NCI-H128 (cell line): ENCODE results near the gene TRAPPC3.

ENCODE experiments used
- DNase-seq: peaks from one replicate; lab custom pipeline; 2025; ENCODE audit not compliant: unreplicated experiment; lab: John Stamatoyannopoulos, UW

TRAPPC3 gene

GRCh38 chr1:36126797-36127500 is 22.3 kb downstream of the TRAPPC3 start:
- DNase-seq, result no peak

- no peak for DNase-seq
Measured at GRCh38 chr1:36126005-36126716, 23.1 kb downstream of the TRAPPC3 start.

- DNase-seq, result no peak
Measured at GRCh38 chr1:36125129-36125991, 23.9 kb downstream of the TRAPPC3 start, which contains the start of gene COL8A2. COL8A2 (minus strand) TSS chr1:36125222; CDS start chr1:36100242, 24,980 bp downstream.

GRCh38 chr1:36124404-36125128 is 24.7 kb downstream of the TRAPPC3 start:
- DNase-seq, result no peak

- no peak for DNase-seq
Measured at GRCh38 chr1:36123356-36123755, 25.9 kb downstream of the TRAPPC3 start.

GRCh38 chr1:36122062-36123030 is 26.9 kb downstream of the TRAPPC3 start:
- no peak for DNase-seq

- DNase-seq, result no peak
Measured at GRCh38 chr1:36119456-36119855, 29.8 kb downstream of the TRAPPC3 start.

- DNase-seq, result no peak
Measured at GRCh38 chr1:36118447-36119204, 30.7 kb downstream of the TRAPPC3 start.

GRCh38 chr1:36116901-36117300 is 32.4 kb downstream of the TRAPPC3 start:
- no peak for DNase-seq

GRCh38 chr1:36115931-36116330 is 33.4 kb downstream of the TRAPPC3 start:
- DNase-seq, result no peak

- DNase-seq, result no peak
Measured at GRCh38 chr1:36115200-36115669, 34.1 kb downstream of the TRAPPC3 start.

GRCh38 chr1:36114371-36114770 is 34.9 kb downstream of the TRAPPC3 start:
- no peak for DNase-seq

- DNase-seq, result no peak
Measured at GRCh38 chr1:36112823-36113222, 36.5 kb downstream of the TRAPPC3 start.

GRCh38 chr1:36111151-36111550 is 38.1 kb downstream of the TRAPPC3 start:
- DNase-seq, result no peak

GRCh38 chr1:36109041-36109679 is 40.1 kb downstream of the TRAPPC3 start:
- no peak for DNase-seq

- no peak for DNase-seq
Measured at GRCh38 chr1:36108314-36108713, 41.0 kb downstream of the TRAPPC3 start.

GRCh38 chr1:36107394-36107793 is 41.9 kb downstream of the TRAPPC3 start:
- no peak for DNase-seq

- no peak for DNase-seq
Measured at GRCh38 chr1:36106269-36106668, 43.0 kb downstream of the TRAPPC3 start.
